ENCODE measurements around the gene DHCR7. TPM values are rescaled to one million over a fixed set of nuclear protein-coding genes. Genes with fewer than 3 reads are reported as not detected.

DHCR7 gene
- total RNA-seq, 1 experiment from 2014 or later, result 211 TPM

- Mint-ChIP-seq H3K36me3 (ENCODE audit: insufficient read depth, unreplicated experiment) (peaks cover 56% of the 10 kb centered on the region), H3K4me1 (ENCODE audit: low read depth, unreplicated experiment) (peaks cover 27% of the 10 kb centered on the region), H3K27me3 (ENCODE audit: unreplicated experiment) (no peaks in the 10 kb centered on the region), H3K27ac (ENCODE audit: unreplicated experiment) (no peak overlapping the region), H3K9me3 (ENCODE audit: low read depth, unreplicated experiment) (no peaks in the 10 kb centered on the region), H3K4me3 (ENCODE audit: low read depth, unreplicated experiment) (peak overlapping the region; percentile 91)
- TF ChIP-seq CTCF (IDR thresholded peaks at IDR 0.05; ENCODE audit: unreplicated experiment), result no peak
- CTCF ChIA-PET, result no interaction called here
- intact Hi-C loops (cut with micrococcal nuclease; ENCODE audit: unreplicated experiment), result no loop called here
- DNase-seq, result no peak
- BruUV-seq (replicated peaks), result no TSS peak
Observed at GRCh38 chr11:71446150-71446549, 2.0 kb downstream of the DHCR7 start.

GRCh38 chr11:71444811-71445210 lies 3.4 kb downstream of the DHCR7 start:
- Mint-ChIP-seq H3K9me3 (ENCODE audit: low read depth, unreplicated experiment) (no peaks in the 10 kb centered on the region), H3K27ac (ENCODE audit: unreplicated experiment) (no peak overlapping the region), H3K27me3 (ENCODE audit: unreplicated experiment) (no peaks in the 10 kb centered on the region), H3K4me3 (ENCODE audit: low read depth, unreplicated experiment) (no peak overlapping the region), H3K4me1 (ENCODE audit: low read depth, unreplicated experiment) (peaks cover 21% of the 10 kb centered on the region), H3K36me3 (ENCODE audit: insufficient read depth, unreplicated experiment) (peaks cover 56% of the 10 kb centered on the region)
- CTCF ChIA-PET, result no interaction called here
- TF ChIP-seq CTCF (IDR thresholded peaks at IDR 0.05; ENCODE audit: unreplicated experiment), result no peak
- intact Hi-C loops (cut with micrococcal nuclease; ENCODE audit: unreplicated experiment), result no loop called here
- no TSS peak for BruUV-seq (replicated peaks)
- no peak for DNase-seq

- CTCF ChIA-PET, result no interaction called here
- TF ChIP-seq CTCF (IDR thresholded peaks at IDR 0.05; ENCODE audit: unreplicated experiment), result no peak
- Mint-ChIP-seq H3K27me3 (ENCODE audit: unreplicated experiment) (no peaks in the 10 kb centered on the region), H3K4me3 (ENCODE audit: low read depth, unreplicated experiment) (no peak overlapping the region), H3K36me3 (ENCODE audit: insufficient read depth, unreplicated experiment) (peaks cover 49% of the 10 kb centered on the region), H3K27ac (ENCODE audit: unreplicated experiment) (no peak overlapping the region), H3K9me3 (ENCODE audit: low read depth, unreplicated experiment) (no peaks in the 10 kb centered on the region), H3K4me1 (ENCODE audit: low read depth, unreplicated experiment) (peaks cover 19% of the 10 kb centered on the region)
- BruUV-seq (replicated peaks), result no TSS peak
- DNase-seq, result no peak
- intact Hi-C loops (cut with micrococcal nuclease; ENCODE audit: unreplicated experiment), result no loop called here
Observed at GRCh38 chr11:71443736-71444445, 4.3 kb downstream of the DHCR7 start.

GRCh38 chr11:71442880-71443279 lies 5.3 kb downstream of the DHCR7 start:
- Mint-ChIP-seq H3K4me3 (ENCODE audit: low read depth, unreplicated experiment) (no peak overlapping the region), H3K27ac (ENCODE audit: unreplicated experiment) (no peak overlapping the region), H3K9me3 (ENCODE audit: low read depth, unreplicated experiment) (no peaks in the 10 kb centered on the region), H3K36me3 (ENCODE audit: insufficient read depth, unreplicated experiment) (peaks cover 44% of the 10 kb centered on the region), H3K27me3 (ENCODE audit: unreplicated experiment) (no peaks in the 10 kb centered on the region), H3K4me1 (ENCODE audit: low read depth, unreplicated experiment) (peaks cover 19% of the 10 kb centered on the region)
- intact Hi-C loops (cut with micrococcal nuclease; ENCODE audit: unreplicated experiment), result no loop called here
- no peak for DNase-seq
- no peak for TF ChIP-seq CTCF (IDR thresholded peaks at IDR 0.05; ENCODE audit: unreplicated experiment)
- CTCF ChIA-PET, result no interaction called here
- no TSS peak for BruUV-seq (replicated peaks)
